ENCODE results near the gene MAP3K19. TPM values are rescaled to one million over a fixed set of nuclear protein-coding genes. Genes with fewer than 3 reads are reported as not detected.

MAP3K19 gene
- total RNA-seq, 3 donors from 2014 or later, result not detected

DNA sequence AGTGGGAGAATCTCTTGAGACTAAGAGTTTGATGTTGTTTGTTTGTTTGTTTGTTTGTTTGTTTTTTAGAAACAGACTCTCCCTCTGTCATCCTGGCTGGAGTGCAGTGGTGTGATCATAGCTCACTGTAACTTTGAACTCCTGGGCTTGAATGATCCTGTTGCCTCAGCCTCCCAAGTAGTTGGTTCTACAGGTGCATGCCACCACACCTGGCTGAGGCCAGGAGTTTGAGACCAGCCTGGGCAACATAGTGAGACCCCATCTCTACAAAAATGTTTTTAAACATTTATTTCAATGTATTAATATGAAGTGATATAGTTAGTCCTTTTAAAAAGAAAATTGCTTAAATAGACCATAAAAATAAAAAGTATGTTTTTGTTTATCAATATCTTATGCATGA lies 35.6 kb downstream of the MAP3K19 start:
- Histone ChIP-seq H3K4me1 (ENCODE audit: low read depth) (no peaks in the 10 kb centered on the region), H3K9me3 (no peaks in the 10 kb centered on the region), H3K4me3 (no peak overlapping the region), H3K36me3 (ENCODE audit: low read depth) (no peaks in the 10 kb centered on the region)
- intact Hi-C loops (cut with DNase I, micrococcal nuclease), result no loop called here
- DNase-seq (no peak), ATAC-seq (no peak)
- no peak for TF ChIP-seq CTCF (IDR thresholded peaks at IDR 0.05)

DNA sequence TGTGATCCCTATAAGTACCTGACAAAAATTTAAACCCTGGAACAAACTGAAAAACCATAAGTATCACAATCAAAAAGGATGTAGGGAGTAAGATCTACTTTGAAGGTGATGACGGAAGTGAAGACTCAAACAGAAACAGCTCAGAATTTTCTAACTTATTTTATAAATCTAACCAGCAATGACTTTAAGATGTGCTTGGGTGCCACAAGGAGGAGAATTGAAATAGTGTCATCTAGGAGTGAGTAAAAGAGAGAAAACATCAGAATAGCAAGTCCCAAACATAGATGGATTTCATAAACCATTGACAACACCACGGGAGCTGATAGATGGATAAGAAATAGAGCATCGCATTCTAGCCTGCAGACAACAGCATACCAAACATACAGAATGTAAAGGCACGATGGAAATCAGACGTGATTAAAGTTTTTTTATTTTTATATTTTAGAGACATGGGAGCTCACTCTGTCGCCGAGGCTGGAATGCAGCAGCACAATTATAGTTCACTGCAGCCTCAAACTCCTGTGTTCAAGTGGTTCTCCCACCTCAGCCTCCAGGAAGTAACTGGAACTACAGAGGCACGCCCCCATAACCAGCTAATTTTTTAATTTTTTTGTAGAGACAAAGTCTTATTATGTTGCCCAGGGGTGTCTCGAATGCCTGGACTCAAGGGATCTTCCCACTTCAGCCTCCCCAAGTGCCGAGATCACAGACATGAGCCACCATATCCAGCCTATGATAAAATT lies 36.9 kb downstream of the MAP3K19 start:
- no peak overlapping the region for H3K4me3 ChIP-seq
- no peak for TF ChIP-seq CTCF (IDR thresholded peaks at IDR 0.05)
- intact Hi-C loops (cut with DNase I, micrococcal nuclease), result no loop called here
- no peaks in the 10 kb centered on the region for H3K9me3 ChIP-seq
- no peaks in the 10 kb centered on the region for H3K36me3 ChIP-seq (ENCODE audit: low read depth)
- ATAC-seq, result no peak
- H3K4me1 ChIP-seq (ENCODE audit: low read depth), result no peaks in the 10 kb centered on the region
- DNase-seq, result no peak

- intact Hi-C loops (cut with DNase I, micrococcal nuclease), result loop anchor here (10.0 kb wide), 2 partner anchors 695 to 705 kb away; no protein-coding TSS in a partner anchor
- H3K4me3 ChIP-seq, result no peak overlapping the region
- no peaks in the 10 kb centered on the region for H3K36me3 ChIP-seq (ENCODE audit: low read depth)
- TF ChIP-seq CTCF (IDR thresholded peaks at IDR 0.05), result no peak
- no peak for ATAC-seq
- no peaks in the 10 kb centered on the region for H3K9me3 ChIP-seq
- no peaks in the 10 kb centered on the region for H3K4me1 ChIP-seq (ENCODE audit: low read depth)
- no peak for DNase-seq
Observed at GRCh38 chr2:135009339-135009738, 37.9 kb downstream of the MAP3K19 start.

GRCh38 chr2:135005753-135006152 lies 41.5 kb downstream of the MAP3K19 start:
- Histone ChIP-seq H3K36me3 (ENCODE audit: low read depth) (no peaks in the 10 kb centered on the region), H3K9me3 (no peaks in the 10 kb centered on the region), H3K4me3 (no peak overlapping the region), H3K4me1 (ENCODE audit: low read depth) (no peaks in the 10 kb centered on the region)
- no peak for TF ChIP-seq CTCF (IDR thresholded peaks at IDR 0.05)
- no peak for DNase-seq
- ATAC-seq, result no peak
- intact Hi-C loops (cut with DNase I, micrococcal nuclease), result loop anchor here (10.0 kb wide), 2 partner anchors 699 to 709 kb away; no protein-coding TSS in a partner anchor

- peak; percentile 73 for TF ChIP-seq CTCF (IDR thresholded peaks at IDR 0.05)
- DNase-seq, result peak; percentile 62 to 85 (median 82)
- Histone ChIP-seq H3K4me1 (ENCODE audit: low read depth) (no peaks in the 10 kb centered on the region), H3K4me3 (no peak overlapping the region), H3K36me3 (ENCODE audit: low read depth) (no peaks in the 10 kb centered on the region), H3K9me3 (no peaks in the 10 kb centered on the region)
- intact Hi-C loops (cut with DNase I, micrococcal nuclease), result loop anchor here (10.0 kb wide), 2 partner anchors 701 to 711 kb away; no protein-coding TSS in a partner anchor
- peak; percentile 98 for ATAC-seq
Observed at GRCh38 chr2:135004005-135004746, 43.1 kb downstream of the MAP3K19 start.
